ENCODE results near the gene FAM151A. TPM values are rescaled to one million over a fixed set of nuclear protein-coding genes. Genes with fewer than 3 reads are reported as not detected.

FAM151A gene
- total and polyA plus RNA-seq, 2 donors (not counting 3 experiments of a cell fraction or from before 2014, with no cell fraction given): not detected

DNA sequence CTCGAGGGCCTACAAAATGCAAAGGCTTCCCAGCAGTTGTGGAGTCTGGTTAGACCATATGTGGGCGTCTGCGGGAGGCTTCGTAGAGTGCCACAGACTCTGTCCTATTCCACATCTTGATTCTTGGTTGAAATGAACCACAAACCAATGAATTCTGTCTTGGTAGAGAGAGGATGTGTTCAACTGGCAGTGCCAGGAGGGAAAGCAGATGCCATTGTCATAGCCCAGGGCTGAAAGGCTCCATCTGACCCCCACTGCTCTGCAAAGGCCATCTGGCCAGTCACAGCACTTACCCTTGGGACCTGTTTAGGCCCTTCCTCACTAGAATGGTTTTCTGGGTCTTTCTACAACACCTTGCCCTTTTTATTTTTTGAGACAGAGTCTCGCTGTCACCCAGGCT is 53.2 kb downstream of the FAM151A start:
- no peak overlapping the region for H3K4me3 ChIP-seq (replicated peaks in 1 of 3; ENCODE audit: insufficient read depth in 1 of 3, low read depth in 1 of 3, low read length in 3 of 3)
- FAIRE-seq: peak; percentile 18
- dilution Hi-C loops (cut with MboI; ENCODE audit: extremely low pct_ligation_motif_present, low sequenced_read_pairs) (no loop called here), intact Hi-C loops (cut with micrococcal nuclease) (loop anchor here (2.0 to 5.0 kb wide), 2 partner anchors 147 to 195 kb away; partner anchors contain the start of genes PARS2 and TTC4)
- peak overlapping the region; percentile 61 for H3K27ac ChIP-seq (ENCODE audit: insufficient read depth, low read depth, low read length)
- no peaks in the 10 kb centered on the region for H3K36me3 ChIP-seq (ENCODE audit: control insufficient read depth in 2 of 2, extremely low read depth in 1 of 2, insufficient read depth in 2 of 2, low read length in 2 of 2)
- TF ChIP-seq, protein P1, sequence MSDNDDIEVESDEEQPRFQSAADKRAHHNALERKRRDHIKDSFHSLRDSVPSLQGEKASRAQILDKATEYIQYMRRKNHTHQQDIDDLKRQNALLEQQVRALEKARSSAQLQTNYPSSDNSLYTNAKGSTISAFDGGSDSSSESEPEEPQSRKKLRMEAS (IDR thresholded peaks at IDR 0.05; ENCODE audit: insufficient read depth, insufficient read length): no peak
- no peak for TF ChIP-seq FOS (IDR thresholded peaks at IDR 0.05; ENCODE audit: borderline replicate concordance, insufficient read depth, low read length)
- TF ChIP-seq MYC (IDR thresholded peaks at IDR 0.05; ENCODE audit: low read depth, low read length): no peak
- no peak for TF ChIP-seq POLR2A (IDR thresholded peaks at IDR 0.05; ENCODE audit: low read depth, low read length)
- no peak for TF ChIP-seq GATA2 (IDR thresholded peaks at IDR 0.05; ENCODE audit: insufficient read depth, insufficient read length, low read depth, low read length)
- TF ChIP-seq JUN (IDR thresholded peaks at IDR 0.05; ENCODE audit: borderline replicate concordance, insufficient read depth, insufficient read length, low read depth): no peak
- TF ChIP-seq EZH2 (IDR thresholded peaks at IDR 0.05; ENCODE audit: borderline replicate concordance, low read depth, low read length, severe bottlenecking): no peak
- TF ChIP-seq POLR2AphosphoS5 (IDR thresholded peaks at IDR 0.05; ENCODE audit: insufficient read depth, low read depth, low read length): no peak
- TF ChIP-seq, protein P2, sequence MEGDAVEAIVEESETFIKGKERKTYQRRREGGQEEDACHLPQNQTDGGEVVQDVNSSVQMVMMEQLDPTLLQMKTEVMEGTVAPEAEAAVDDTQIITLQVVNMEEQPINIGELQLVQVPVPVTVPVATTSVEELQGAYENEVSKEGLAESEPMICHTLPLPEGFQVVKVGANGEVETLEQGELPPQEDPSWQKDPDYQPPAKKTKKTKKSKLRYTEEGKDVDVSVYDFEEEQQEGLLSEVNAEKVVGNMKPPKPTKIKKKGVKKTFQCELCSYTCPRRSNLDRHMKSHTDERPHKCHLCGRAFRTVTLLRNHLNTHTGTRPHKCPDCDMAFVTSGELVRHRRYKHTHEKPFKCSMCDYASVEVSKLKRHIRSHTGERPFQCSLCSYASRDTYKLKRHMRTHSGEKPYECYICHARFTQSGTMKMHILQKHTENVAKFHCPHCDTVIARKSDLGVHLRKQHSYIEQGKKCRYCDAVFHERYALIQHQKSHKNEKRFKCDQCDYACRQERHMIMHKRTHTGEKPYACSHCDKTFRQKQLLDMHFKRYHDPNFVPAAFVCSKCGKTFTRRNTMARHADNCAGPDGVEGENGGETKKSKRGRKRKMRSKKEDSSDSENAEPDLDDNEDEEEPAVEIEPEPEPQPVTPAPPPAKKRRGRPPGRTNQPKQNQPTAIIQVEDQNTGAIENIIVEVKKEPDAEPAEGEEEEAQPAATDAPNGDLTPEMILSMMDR (IDR thresholded peaks at IDR 0.05; ENCODE audit: extremely low read depth in 1 of 2, insufficient read depth in 1 of 2, low read depth in 1 of 2, low read length in 2 of 2): no peak
- H4K20me1 ChIP-seq (replicated peaks; ENCODE audit: control insufficient read depth, extremely low read depth, insufficient read depth, low read length): no peaks in the 10 kb centered on the region
- BruUV-seq (replicated peaks): no TSS peak
- no peak overlapping the region for H3K9ac ChIP-seq (replicated peaks; ENCODE audit: extremely low read depth, insufficient read depth, low read length)
- CTCF ChIA-PET: interaction anchor here (0.9 to 2.0 kb wide), 3 partner anchors 12 to 81 kb away, joined by 3 to 8 read pairs (median 4); no protein-coding TSS in a partner anchor
- no peaks in the 10 kb centered on the region for H3K9me1 ChIP-seq (replicated peaks; ENCODE audit: control insufficient read depth, extremely low read depth, insufficient read depth, low read length)
- no peak overlapping the region for H3K4me2 ChIP-seq (ENCODE audit: insufficient read depth, low read length)
- H3K4me1 ChIP-seq (ENCODE audit: control insufficient read depth, extremely low read depth, insufficient read depth, low read length): peaks cover 31% of the 10 kb centered on the region
- no peak overlapping the region for H2AFZ ChIP-seq (ENCODE audit: low read depth, low read length)
- no peaks in the 10 kb centered on the region for H3K27me3 ChIP-seq (ENCODE audit: control insufficient read depth in 2 of 2, insufficient read depth in 2 of 2, low read length in 2 of 2)
- DNase-seq (ENCODE audit: low read depth, low spot score): no peak
- no peaks in the 10 kb centered on the region for H3K79me2 ChIP-seq (ENCODE audit: control insufficient read depth, insufficient read depth, low read length)
- POLR2A ChIA-PET: no interaction called here
- no peaks in the 10 kb centered on the region for H3K9me3 ChIP-seq (replicated peaks; ENCODE audit: control insufficient read depth, insufficient read depth, low read length)

Measured in endothelial cell of umbilical vein (primary cell).